GM18873 (cell line): Measurements from ENCODE around the gene RRH.
"Not testable (repeated sequence)": the region's sequence is repeated elsewhere in the genome, so short reads cannot be mapped to it uniquely, and the experiment has no call there.

Source experiments
- ATAC-seq: cut with Tn5 transposase; IDR thresholded peaks from one replicate; pipeline ENCODE4 v1.9.1; 2021; ENCODE audit warnings: mild to moderate bottlenecking, moderate library complexity, moderate number of reproducible peaks; ENCODE audit not compliant: unreplicated experiment, low FRiP score

The RRH gene

GRCh38 chr4:109827672-109828071 lies at the start of gene RRH:
Gene RRH (plus strand): TSS chr4:109827972. CDS start chr4:109828028, 56 bp downstream.
- no peak for ATAC-seq

GRCh38 chr4:109782092-109782491 lies 45.7 kb upstream of the RRH start:
- ATAC-seq = not testable (repeated sequence)

GRCh38 chr4:109786846-109787245 lies 40.9 kb upstream of the RRH start:
- ATAC-seq = no peak

- no peak for ATAC-seq
Measured at GRCh38 chr4:109787807-109788206, 40.0 kb upstream of the RRH start.

GRCh38 chr4:109795059-109795458 lies 32.7 kb upstream of the RRH start:
- ATAC-seq = no peak

GRCh38 chr4:109798866-109799265 lies 28.9 kb upstream of the RRH start:
- ATAC-seq = no peak

- no peak for ATAC-seq
Measured at GRCh38 chr4:109801099-109801789, 26.5 kb upstream of the RRH start.

- ATAC-seq = no peak
Measured at GRCh38 chr4:109801895-109802319, 25.9 kb upstream of the RRH start, which contains the start of gene CFI. Gene CFI (minus strand): TSS chr4:109801999. CDS start chr4:109801971, 28 bp downstream.

GRCh38 chr4:109803924-109804571 lies 23.7 kb upstream of the RRH start:
- ATAC-seq = peak; percentile 76

GRCh38 chr4:109809655-109810054 lies 18.1 kb upstream of the RRH start:
- no peak for ATAC-seq

GRCh38 chr4:109810552-109811387 lies 17.0 kb upstream of the RRH start:
- ATAC-seq = no peak

- no peak for ATAC-seq
Measured at GRCh38 chr4:109811707-109812106, 16.1 kb upstream of the RRH start.

- ATAC-seq = peak; percentile 99
Measured at GRCh38 chr4:109815151-109816081, 12.4 kb upstream of the RRH start, which contains the start of gene GAR1. Gene GAR1 (plus strand): TSS chr4:109815762. CDS start chr4:109816165, 403 bp downstream.

GRCh38 chr4:109816082-109816442 lies 11.7 kb upstream of the RRH start:
- no peak for ATAC-seq

GRCh38 chr4:109816894-109817293 lies 10.9 kb upstream of the RRH start:
- no peak for ATAC-seq

- no peak for ATAC-seq
Measured at GRCh38 chr4:109818268-109818667, 9.5 kb upstream of the RRH start.

GRCh38 chr4:109820563-109820962 lies 7.2 kb upstream of the RRH start:
- ATAC-seq = no peak

- ATAC-seq = no peak
Measured at GRCh38 chr4:109821185-109821584, 6.6 kb upstream of the RRH start.

- no peak for ATAC-seq
Measured at GRCh38 chr4:109826719-109827118, 1.1 kb upstream of the RRH start.

GRCh38 chr4:109833756-109834155 lies 6.0 kb downstream of the RRH start:
- ATAC-seq = no peak
